Keratinocyte (primary cell): ENCODE measurements around the gene PPP2R5C. TPM values are rescaled to one million over a fixed set of nuclear protein-coding genes. Genes with fewer than 3 reads are reported as not detected.

ENCODE experiments used
- DNase-seq: peaks from one replicate; pipeline ENCODE4 v3.0.0-alpha.2; 2011; ENCODE audit warnings: low read depth, missing footprints, low spot score
- FAIRE-seq: peaks from 2 replicates; lab custom pipeline; 2011; peaks lifted over from hg19 to GRCh38; lab: Jason Lieb, UNC
- H2AFZ ChIP-seq: 2 replicates; pipeline ENCODE4 v1.6.0; 2012; ENCODE audit warnings: low read length, control low read depth, inconsistent platforms; ENCODE audit not compliant: control insufficient read depth
- H3K27ac ChIP-seq: 2 replicates; pipeline ENCODE4 v1.5.1; 2011; ENCODE audit warnings: low read length; ENCODE audit not compliant: control insufficient read depth, insufficient read depth
- H3K27me3 ChIP-seq: 3 replicates; pipeline ENCODE4 v1.6.0; 2011; ENCODE audit warnings: low read length; ENCODE audit not compliant: control insufficient read depth, insufficient read depth; ENCODE audit errors: extremely low read depth
- H3K36me3 ChIP-seq, 2 experiments: 2 replicates in 1 of 2; 3 replicates in 1 of 2; pipeline ENCODE4 v1.5.1; 2011; ENCODE audit warnings: low read length in 2 of 2, mild to moderate bottlenecking in 1 of 2; ENCODE audit not compliant: control insufficient read depth in 2 of 2, insufficient read depth in 2 of 2; ENCODE audit errors: extremely low read depth in 1 of 2
- H3K4me1 ChIP-seq: 3 replicates; pipeline ENCODE4 v1.5.1; 2011; ENCODE audit warnings: low read length; ENCODE audit not compliant: control insufficient read depth, insufficient read depth; ENCODE audit errors: extremely low read depth
- H3K4me2 ChIP-seq: 3 replicates; pipeline ENCODE4 v1.6.0; 2011; ENCODE audit warnings: low read depth, low read length; ENCODE audit not compliant: control insufficient read depth, insufficient read depth; ENCODE audit errors: extremely low read depth
- H3K4me3 ChIP-seq, 3 experiments: fragments of 200-600 bp in 1 of 3; sonication (generic) in 1 of 3; 2 replicates in 2 of 3; 3 replicates in 1 of 3; pipeline ENCODE4 v1.5.1; 2011 to 2016; ENCODE audit warnings: low read length in 3 of 3, mild to moderate bottlenecking in 3 of 3, control low read depth in 2 of 3, inconsistent platforms in 1 of 3, low read depth in 1 of 3, mixed read lengths in 1 of 3, mixed run types in 1 of 3, moderate library complexity in 1 of 3; ENCODE audit not compliant: control insufficient read depth in 2 of 3, insufficient read depth in 2 of 3; ENCODE audit errors: extremely low read depth in 1 of 3
- H3K79me2 ChIP-seq: 2 replicates; pipeline ENCODE4 v1.6.0; 2012; ENCODE audit warnings: low read length; ENCODE audit not compliant: control insufficient read depth, insufficient read depth
- H3K9ac ChIP-seq: 3 replicates; pipeline ENCODE4 v1.6.0; 2011; ENCODE audit warnings: low read length; ENCODE audit not compliant: control insufficient read depth, insufficient read depth; ENCODE audit errors: extremely low read depth
- H3K9me1 ChIP-seq: 3 replicates; pipeline ENCODE4 v1.6.0; 2011; ENCODE audit warnings: low read length; ENCODE audit not compliant: control insufficient read depth, insufficient read depth; ENCODE audit errors: extremely low read depth
- H3K9me3 ChIP-seq: 2 replicates; pipeline ENCODE4 v1.5.1; 2012; ENCODE audit warnings: low read depth, low read length; ENCODE audit not compliant: control insufficient read depth
- H4K20me1 ChIP-seq: 3 replicates; pipeline ENCODE4 v1.6.0; 2011; ENCODE audit warnings: low read length; ENCODE audit not compliant: control insufficient read depth, insufficient read depth; ENCODE audit errors: extremely low read depth
- EZH2 ChIP-seq: IDR thresholded peaks from one replicate; pipeline ENCODE4 v1.6.1; 2012; ENCODE audit warnings: inconsistent platforms, mild to moderate bottlenecking, low read length, moderate library complexity
- dilution Hi-C: fragments of 300-500 bp; cut with MboI; formaldehyde crosslinking; loops from one replicate; pipeline ENCODE4 v1.7.0; 2020; ENCODE audit warnings: low sequenced_read_pairs; ENCODE audit not compliant: extremely low pct_ligation_motif_present
- polyA plus RNA-seq, 5 experiments: library from polyadenylated mRNA; depleted of rRNA in 3 of 5; stranded (reverse) in 3 of 5; stranded (forward) in 1 of 5; unstranded in 1 of 5; fragments of >200 nt; gene quantifications; 1 replicate in 1 of 5; 2 replicates in 3 of 5; 3 replicates in 1 of 5; pipeline versions ENCODE4 v1.2.1 to v1.2.3, GENCODE V29; 2011 to 2012; ENCODE audit warnings: missing spikeins in 2 of 5, low read depth in 1 of 5, low replicate concordance in 1 of 5
- TF ChIP-seq, protein P1 (sequence below), 3 experiments: IDR thresholded peaks in 1 of 3; conservative IDR thresholded peaks in 1 of 3; optimal IDR thresholded peaks in 1 of 3; 2 replicates in 2 of 3; 3 replicates in 1 of 3; pipeline versions ENCODE3 to v1.5.1; 2011; ENCODE audit warnings: low read length in 3 of 3, mild to moderate bottlenecking in 3 of 3, moderate library complexity in 2 of 3, control low read depth in 1 of 3, inconsistent platforms in 1 of 3; ENCODE audit not compliant: insufficient read depth in 2 of 3; ENCODE audit errors: extremely low read depth in 1 of 3

The PPP2R5C gene
- polyA plus RNA-seq, 1 donor (not counting 4 experiments of a cell fraction or from before 2014, with no cell fraction given) = 105 TPM

- no peak for FAIRE-seq
- no peaks in the 10 kb centered on the region for H4K20me1 ChIP-seq
- H3K4me1 ChIP-seq = peaks cover 6% of the 10 kb centered on the region
- H3K9me1 ChIP-seq = no peaks in the 10 kb centered on the region
- H3K4me2 ChIP-seq = no peak overlapping the region
- H3K36me3 ChIP-seq = peaks cover 0 to 4% of the 10 kb centered on the region in 2 experiments
- no peak overlapping the region for H3K27ac ChIP-seq
- TF ChIP-seq, protein P1, sequence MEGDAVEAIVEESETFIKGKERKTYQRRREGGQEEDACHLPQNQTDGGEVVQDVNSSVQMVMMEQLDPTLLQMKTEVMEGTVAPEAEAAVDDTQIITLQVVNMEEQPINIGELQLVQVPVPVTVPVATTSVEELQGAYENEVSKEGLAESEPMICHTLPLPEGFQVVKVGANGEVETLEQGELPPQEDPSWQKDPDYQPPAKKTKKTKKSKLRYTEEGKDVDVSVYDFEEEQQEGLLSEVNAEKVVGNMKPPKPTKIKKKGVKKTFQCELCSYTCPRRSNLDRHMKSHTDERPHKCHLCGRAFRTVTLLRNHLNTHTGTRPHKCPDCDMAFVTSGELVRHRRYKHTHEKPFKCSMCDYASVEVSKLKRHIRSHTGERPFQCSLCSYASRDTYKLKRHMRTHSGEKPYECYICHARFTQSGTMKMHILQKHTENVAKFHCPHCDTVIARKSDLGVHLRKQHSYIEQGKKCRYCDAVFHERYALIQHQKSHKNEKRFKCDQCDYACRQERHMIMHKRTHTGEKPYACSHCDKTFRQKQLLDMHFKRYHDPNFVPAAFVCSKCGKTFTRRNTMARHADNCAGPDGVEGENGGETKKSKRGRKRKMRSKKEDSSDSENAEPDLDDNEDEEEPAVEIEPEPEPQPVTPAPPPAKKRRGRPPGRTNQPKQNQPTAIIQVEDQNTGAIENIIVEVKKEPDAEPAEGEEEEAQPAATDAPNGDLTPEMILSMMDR (optimal IDR thresholded peaks at IDR 0.05 in 1 of 3, IDR thresholded peaks at IDR 0.05 in 1 of 3, conservative IDR thresholded peaks at IDR 0.05 in 1 of 3; ENCODE audit: extremely low read depth in 1 of 3, insufficient read depth in 2 of 3, low read length in 3 of 3) = no peak
- no peak for TF ChIP-seq EZH2
- no peaks in the 10 kb centered on the region for H3K27me3 ChIP-seq
- dilution Hi-C loops = no loop called here
- peaks cover 14% of the 10 kb centered on the region for H3K79me2 ChIP-seq
- DNase-seq = no peak
- no peak overlapping the region for H3K4me3 ChIP-seq
- no peak overlapping the region for H2AFZ ChIP-seq
- H3K9ac ChIP-seq = no peak overlapping the region
- no peaks in the 10 kb centered on the region for H3K9me3 ChIP-seq
These were observed 191.6 kb downstream of the PPP2R5C start for GRCh38 chr14:101953151-101953550.

- H3K79me2 ChIP-seq = peaks cover 2% of the 10 kb centered on the region
- H3K9ac ChIP-seq = no peak overlapping the region
- H3K27ac ChIP-seq = no peak overlapping the region
- no peaks in the 10 kb centered on the region for H4K20me1 ChIP-seq
- H3K4me3 ChIP-seq = no peak overlapping the region
- DNase-seq (no peak), FAIRE-seq (no peak)
- TF ChIP-seq, protein P1 (optimal IDR thresholded peaks at IDR 0.05 in 1 of 3, IDR thresholded peaks at IDR 0.05 in 1 of 3, conservative IDR thresholded peaks at IDR 0.05 in 1 of 3; ENCODE audit: extremely low read depth in 1 of 3, insufficient read depth in 2 of 3, low read length in 3 of 3) = no peak
- no peak for TF ChIP-seq EZH2
- no peaks in the 10 kb centered on the region for H3K4me1 ChIP-seq
- H3K9me3 ChIP-seq = no peaks in the 10 kb centered on the region
- dilution Hi-C loops = no loop called here
- peaks cover 0 to 4% of the 10 kb centered on the region in 2 experiments for H3K36me3 ChIP-seq
- H3K4me2 ChIP-seq = no peak overlapping the region
- H3K27me3 ChIP-seq = no peaks in the 10 kb centered on the region
- no peaks in the 10 kb centered on the region for H3K9me1 ChIP-seq
- no peak overlapping the region for H2AFZ ChIP-seq
These were observed 193.0 kb downstream of the PPP2R5C start for GRCh38 chr14:101954501-101954900.
